Body of pancreas (tissue), 4 donors: ENCODE measurements around the gene ZFAND3.

Experiments used
- POLR2A ChIP-seq, 3 donors: fragments of 450-650 bp; IDR thresholded peaks; one replicate each; pipeline ENCODE4 v1.6.1; 2016; ENCODE audit warnings: antibody characterized with exemption in 3 of 3, mild to moderate bottlenecking in 2 of 3
- TF ChIP-seq, protein P1 (sequence below), 7 experiments: fragments of 450-650 bp in 4 of 7; fragments of 200-600 bp in 3 of 7; sonication (generic) in 3 of 7; IDR thresholded peaks; one replicate each; pipeline ENCODE4 v1.5.1; 2016 to 2019; ENCODE audit warnings: antibody characterized with exemption in 7 of 7

DNA sequence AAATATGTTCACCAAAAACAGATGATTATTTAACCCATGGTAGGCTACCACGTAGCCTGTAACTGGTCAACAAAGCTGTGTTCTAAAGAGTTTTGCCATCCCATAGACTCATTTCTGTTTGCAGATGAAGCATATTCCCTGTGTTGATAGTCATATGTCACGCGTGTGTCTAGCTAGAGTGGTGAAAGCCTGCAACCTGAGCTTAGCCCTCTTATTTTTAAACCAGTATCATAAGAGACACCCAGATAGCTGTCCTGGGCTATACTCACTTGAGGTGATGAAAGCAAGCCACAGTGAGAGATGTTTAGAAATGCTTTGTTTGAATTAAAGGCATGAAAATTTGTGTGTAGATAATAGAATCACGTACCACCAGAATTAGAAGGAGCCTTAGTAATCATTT, 307.8 kb downstream of the ZFAND3 start:
- TF ChIP-seq, protein P1, sequence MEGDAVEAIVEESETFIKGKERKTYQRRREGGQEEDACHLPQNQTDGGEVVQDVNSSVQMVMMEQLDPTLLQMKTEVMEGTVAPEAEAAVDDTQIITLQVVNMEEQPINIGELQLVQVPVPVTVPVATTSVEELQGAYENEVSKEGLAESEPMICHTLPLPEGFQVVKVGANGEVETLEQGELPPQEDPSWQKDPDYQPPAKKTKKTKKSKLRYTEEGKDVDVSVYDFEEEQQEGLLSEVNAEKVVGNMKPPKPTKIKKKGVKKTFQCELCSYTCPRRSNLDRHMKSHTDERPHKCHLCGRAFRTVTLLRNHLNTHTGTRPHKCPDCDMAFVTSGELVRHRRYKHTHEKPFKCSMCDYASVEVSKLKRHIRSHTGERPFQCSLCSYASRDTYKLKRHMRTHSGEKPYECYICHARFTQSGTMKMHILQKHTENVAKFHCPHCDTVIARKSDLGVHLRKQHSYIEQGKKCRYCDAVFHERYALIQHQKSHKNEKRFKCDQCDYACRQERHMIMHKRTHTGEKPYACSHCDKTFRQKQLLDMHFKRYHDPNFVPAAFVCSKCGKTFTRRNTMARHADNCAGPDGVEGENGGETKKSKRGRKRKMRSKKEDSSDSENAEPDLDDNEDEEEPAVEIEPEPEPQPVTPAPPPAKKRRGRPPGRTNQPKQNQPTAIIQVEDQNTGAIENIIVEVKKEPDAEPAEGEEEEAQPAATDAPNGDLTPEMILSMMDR (IDR thresholded peaks at IDR 0.05) = no peak
- no peak for TF ChIP-seq POLR2A (IDR thresholded peaks at IDR 0.05)
